ENCODE data around the gene PAGR1. TPM values are rescaled to one million over a fixed set of nuclear protein-coding genes. Genes with fewer than 3 reads are reported as not detected.

Gene PAGR1
- total and polyA plus RNA-seq, 2 of the 13 experiments (the other 11 are each of a cell fraction or from before 2014, with no cell fraction given) = 9.8 to 66.4 TPM

GRCh38 chr16:29772330-29772729 is 43.6 kb upstream of the PAGR1 start (continued):
- TF ChIP-seq ZNF460 (CRISPR knock-in tag; IDR thresholded peaks at IDR 0.05; ENCODE audit: borderline replicate concordance) (peak; percentile 95), ZNF770 (CRISPR knock-in tag; IDR thresholded peaks at IDR 0.05) (peak; percentile 24; the same call in 1 of the 2 replicates), ZMYM3 (CRISPR knock-in tag; IDR thresholded peaks at IDR 0.05) (peak; percentile 87), ZHX1 (CRISPR knock-in tag; IDR thresholded peaks at IDR 0.05; ENCODE audit: low read depth) (peak; percentile 34; the same call in 1 of the 2 replicates)

GRCh38 chr16:29774730-29775129 is 41.2 kb upstream of the PAGR1 start:
- Histone ChIP-seq H3K79me2 (ENCODE audit: insufficient read depth, low read length) (no peaks in the 10 kb centered on the region), H3K4me2 (ENCODE audit: low read depth, low read length) (no peak overlapping the region), H3K4me1 (ENCODE audit: insufficient read depth, low read length) (peaks cover 68% of the 10 kb centered on the region), H4K20me1 (ENCODE audit: insufficient read depth, low read length) (no peaks in the 10 kb centered on the region), H3K27me3 (ENCODE audit: control insufficient read depth in 1 of 2, insufficient read depth in 2 of 2, low read length in 2 of 2) (peaks cover 0 to 13% of the 10 kb centered on the region in 2 experiments; a peak in 4 of 5 replicates), H2AFZ (ENCODE audit: low read length) (no peak overlapping the region), H3K4me3 (replicated peaks in 1 of 3; ENCODE audit: insufficient read depth in 1 of 3, low read depth in 2 of 3, low read length in 3 of 3) (no peak overlapping the region), H3K27ac (ENCODE audit: extremely low read length, insufficient read depth, low read length) (no peak overlapping the region), H3K36me3 (replicated peaks in 1 of 2; ENCODE audit: control insufficient read depth in 1 of 2, insufficient read depth in 2 of 2, low read length in 2 of 2) (no peaks in the 10 kb centered on the region), H3K9ac (ENCODE audit: insufficient read depth, low read depth, low read length) (no peak overlapping the region), H3K9me3 (ENCODE audit: low read length) (no peaks in the 10 kb centered on the region)
- FAIRE-seq (no peak), DNase-seq (ENCODE audit: low spot score) (no peak), ATAC-seq (no peak)
- CTCF ChIA-PET (ENCODE audit: low intra/inter-chr PET ratio, low total read pairs) = no interaction called here
- intact Hi-C loops (cut with micrococcal nuclease; ENCODE audit: unreplicated experiment) (no loop called here), in situ Hi-C loops (cut with HindIII; ENCODE audit: extremely low pct_ligation_motif_present, low pct_unique_long_range_greater_than_20kb) (no loop called here)
- BruUV-seq (replicated peaks) = no TSS peak
- 48% methylated on average over 5 of the region's 5 CpGs for WGBS (ENCODE audit: low lambda C conversion rate)
- POLR2A ChIA-PET = interaction anchor here (1.6 kb wide), 1 partner anchor 15 kb away, joined by 5 read pairs; the partner anchor contains the start of gene KIF22
- TF ChIP-seq MAZ (IDR thresholded peaks at IDR 0.05; ENCODE audit: borderline replicate concordance, low read depth, low read length) (no peak), MAZ (CRISPR knock-in tag; IDR thresholded peaks at IDR 0.05; ENCODE audit: low read depth) (no peak), ZNF75D (CRISPR knock-in tag; IDR thresholded peaks at IDR 0.05; ENCODE audit: borderline replicate concordance) (no peak), PPARG (CRISPR knock-in tag; conservative IDR thresholded peaks at IDR 0.05) (no peak), DRAP1 (CRISPR knock-in tag; IDR thresholded peaks at IDR 0.05) (no peak), SNRNP70 (IDR thresholded peaks at IDR 0.05; ENCODE audit: low read depth, low read length) (no peak), ZNF740 (CRISPR knock-in tag; IDR thresholded peaks at IDR 0.05) (no peak), HHEX (CRISPR knock-in tag; IDR thresholded peaks at IDR 0.05) (no peak), ZNF678 (CRISPR knock-in tag; IDR thresholded peaks at IDR 0.05) (no peak), NFYC (CRISPR knock-in tag; IDR thresholded peaks at IDR 0.05) (no peak), RBAK (CRISPR knock-in tag; IDR thresholded peaks at IDR 0.05) (no peak), ATRX (CRISPR knock-in tag; IDR thresholded peaks at IDR 0.05; ENCODE audit: borderline replicate concordance) (no peak), TBP (CRISPR knock-in tag; IDR thresholded peaks at IDR 0.05) (no peak), ZNF121 (CRISPR knock-in tag; IDR thresholded peaks at IDR 0.05) (no peak)

Measured in HepG2 (cell line).